ENCODE results near the gene EYA4.

DNA sequence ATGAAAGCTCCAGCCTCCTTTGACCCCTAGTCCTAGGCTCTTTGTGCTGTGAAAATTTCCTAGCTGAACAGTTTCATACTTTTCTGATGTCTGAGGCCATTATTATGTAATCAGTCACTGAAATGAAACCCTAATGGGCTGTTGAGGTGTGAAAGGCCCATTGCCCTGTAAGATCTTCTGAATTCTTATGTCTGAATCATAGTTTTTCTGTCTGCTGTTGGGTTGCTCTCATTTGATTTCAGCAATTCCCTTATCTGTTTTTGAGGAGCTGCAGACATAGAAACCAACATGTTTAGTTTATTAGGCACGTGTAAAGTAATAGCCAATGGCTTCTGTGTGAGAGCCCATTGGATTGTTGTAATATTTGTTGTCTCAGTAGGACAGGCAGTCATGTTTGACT lies 118.1 kb downstream of the EYA4 start:
- TF ChIP-seq, protein P1, sequence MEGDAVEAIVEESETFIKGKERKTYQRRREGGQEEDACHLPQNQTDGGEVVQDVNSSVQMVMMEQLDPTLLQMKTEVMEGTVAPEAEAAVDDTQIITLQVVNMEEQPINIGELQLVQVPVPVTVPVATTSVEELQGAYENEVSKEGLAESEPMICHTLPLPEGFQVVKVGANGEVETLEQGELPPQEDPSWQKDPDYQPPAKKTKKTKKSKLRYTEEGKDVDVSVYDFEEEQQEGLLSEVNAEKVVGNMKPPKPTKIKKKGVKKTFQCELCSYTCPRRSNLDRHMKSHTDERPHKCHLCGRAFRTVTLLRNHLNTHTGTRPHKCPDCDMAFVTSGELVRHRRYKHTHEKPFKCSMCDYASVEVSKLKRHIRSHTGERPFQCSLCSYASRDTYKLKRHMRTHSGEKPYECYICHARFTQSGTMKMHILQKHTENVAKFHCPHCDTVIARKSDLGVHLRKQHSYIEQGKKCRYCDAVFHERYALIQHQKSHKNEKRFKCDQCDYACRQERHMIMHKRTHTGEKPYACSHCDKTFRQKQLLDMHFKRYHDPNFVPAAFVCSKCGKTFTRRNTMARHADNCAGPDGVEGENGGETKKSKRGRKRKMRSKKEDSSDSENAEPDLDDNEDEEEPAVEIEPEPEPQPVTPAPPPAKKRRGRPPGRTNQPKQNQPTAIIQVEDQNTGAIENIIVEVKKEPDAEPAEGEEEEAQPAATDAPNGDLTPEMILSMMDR (IDR thresholded peaks at IDR 0.05): no peak
- TF ChIP-seq POLR2AphosphoS5 (IDR thresholded peaks at IDR 0.05): no peak
